ENCODE measurements around the gene PTTG1IP2.

PTTG1IP2 gene

GRCh38 chr7:90511776-90512175, 42.3 kb downstream of the PTTG1IP2 start:
- H3K4me3 Mint-ChIP-seq = no peak overlapping the region
- H3K4me1 Mint-ChIP-seq = no peaks in the 10 kb centered on the region
- H3K36me3 Mint-ChIP-seq = no peaks in the 10 kb centered on the region
- peaks cover 3% of the 10 kb centered on the region for H3K27me3 Mint-ChIP-seq
- H3K27ac Mint-ChIP-seq = no peak overlapping the region
- no peaks in the 10 kb centered on the region for H3K9me3 Mint-ChIP-seq

- no peak overlapping the region for H3K4me3 Mint-ChIP-seq
- H3K4me1 Mint-ChIP-seq = no peaks in the 10 kb centered on the region
- H3K27ac Mint-ChIP-seq = no peak overlapping the region
These were observed 43.4 kb downstream of the PTTG1IP2 start for GRCh38 chr7:90512821-90513254.

GRCh38 chr7:90516257-90516656, 46.8 kb downstream of the PTTG1IP2 start:
- Mint-ChIP-seq H3K27me3 (peaks cover 3% of the 10 kb centered on the region), H3K36me3 (no peaks in the 10 kb centered on the region), H3K27ac (no peak overlapping the region), H3K4me3 (no peak overlapping the region), H3K4me1 (no peaks in the 10 kb centered on the region), H3K9me3 (no peaks in the 10 kb centered on the region)

More at GRCh38 chr7:90512821-90513254, 43.4 kb downstream of the PTTG1IP2 start:
- no peaks in the 10 kb centered on the region for H3K36me3 Mint-ChIP-seq
- peaks cover 3% of the 10 kb centered on the region for H3K27me3 Mint-ChIP-seq
- no peaks in the 10 kb centered on the region for H3K9me3 Mint-ChIP-seq

GRCh38 chr7:90518630-90519029, 49.2 kb downstream of the PTTG1IP2 start:
- Mint-ChIP-seq H3K9me3 (no peaks in the 10 kb centered on the region), H3K27me3 (peaks cover 3% of the 10 kb centered on the region), H3K4me1 (no peaks in the 10 kb centered on the region), H3K36me3 (no peaks in the 10 kb centered on the region), H3K27ac (no peak overlapping the region), H3K4me3 (no peak overlapping the region)

GRCh38 chr7:90520484-90520883, 51.0 kb downstream of the PTTG1IP2 start:
- H3K36me3 Mint-ChIP-seq = no peaks in the 10 kb centered on the region
- H3K9me3 Mint-ChIP-seq = no peaks in the 10 kb centered on the region
- H3K4me3 Mint-ChIP-seq = no peak overlapping the region
- H3K27ac Mint-ChIP-seq = no peak overlapping the region
- no peaks in the 10 kb centered on the region for H3K4me1 Mint-ChIP-seq
- no peaks in the 10 kb centered on the region for H3K27me3 Mint-ChIP-seq

GRCh38 chr7:90530263-90530662, 60.8 kb downstream of the PTTG1IP2 start:
- Mint-ChIP-seq H3K4me1 (no peaks in the 10 kb centered on the region), H3K36me3 (no peaks in the 10 kb centered on the region), H3K4me3 (no peak overlapping the region), H3K27ac (no peak overlapping the region), H3K9me3 (no peaks in the 10 kb centered on the region), H3K27me3 (peaks cover 4% of the 10 kb centered on the region)

- H3K4me1 Mint-ChIP-seq = no peaks in the 10 kb centered on the region
- no peak overlapping the region for H3K27ac Mint-ChIP-seq
- no peaks in the 10 kb centered on the region for H3K36me3 Mint-ChIP-seq
- no peaks in the 10 kb centered on the region for H3K9me3 Mint-ChIP-seq
- H3K27me3 Mint-ChIP-seq = peaks cover 6% of the 10 kb centered on the region
- no peak overlapping the region for H3K4me3 Mint-ChIP-seq
These were observed 62.9 kb downstream of the PTTG1IP2 start for GRCh38 chr7:90532231-90532929.

GRCh38 chr7:90536449-90536848, 67.0 kb downstream of the PTTG1IP2 start:
- Mint-ChIP-seq H3K36me3 (no peaks in the 10 kb centered on the region), H3K27me3 (peaks cover 3% of the 10 kb centered on the region), H3K4me1 (no peaks in the 10 kb centered on the region), H3K27ac (no peak overlapping the region), H3K9me3 (no peaks in the 10 kb centered on the region), H3K4me3 (no peak overlapping the region)

GRCh38 chr7:90538405-90538804, 69.0 kb downstream of the PTTG1IP2 start:
- Mint-ChIP-seq H3K4me3 (no peak overlapping the region), H3K27ac (no peak overlapping the region), H3K27me3 (peaks cover 3% of the 10 kb centered on the region), H3K9me3 (no peaks in the 10 kb centered on the region), H3K4me1 (no peaks in the 10 kb centered on the region), H3K36me3 (no peaks in the 10 kb centered on the region)

- no peak overlapping the region for H3K4me3 Mint-ChIP-seq
- H3K4me1 Mint-ChIP-seq = no peaks in the 10 kb centered on the region
- no peak overlapping the region for H3K27ac Mint-ChIP-seq
- H3K27me3 Mint-ChIP-seq = peaks cover 3% of the 10 kb centered on the region
- H3K36me3 Mint-ChIP-seq = no peaks in the 10 kb centered on the region
- no peaks in the 10 kb centered on the region for H3K9me3 Mint-ChIP-seq
These were observed 71.0 kb downstream of the PTTG1IP2 start for GRCh38 chr7:90540406-90540805.

GRCh38 chr7:90551036-90551435, 81.6 kb downstream of the PTTG1IP2 start:
- Mint-ChIP-seq H3K9me3 (peaks cover 6% of the 10 kb centered on the region), H3K27ac (no peak overlapping the region), H3K4me3 (no peak overlapping the region), H3K4me1 (no peaks in the 10 kb centered on the region), H3K36me3 (no peaks in the 10 kb centered on the region), H3K27me3 (peaks cover 8% of the 10 kb centered on the region)

GRCh38 chr7:90552521-90552920, 83.1 kb downstream of the PTTG1IP2 start:
- Mint-ChIP-seq H3K9me3 (peaks cover 6% of the 10 kb centered on the region), H3K4me3 (no peak overlapping the region), H3K4me1 (no peaks in the 10 kb centered on the region), H3K27ac (no peak overlapping the region), H3K27me3 (peaks cover 8% of the 10 kb centered on the region), H3K36me3 (no peaks in the 10 kb centered on the region)

GRCh38 chr7:90560730-90561129, 91.3 kb downstream of the PTTG1IP2 start:
- Mint-ChIP-seq H3K27ac (no peak overlapping the region), H3K9me3 (no peaks in the 10 kb centered on the region), H3K4me3 (no peak overlapping the region), H3K27me3 (no peaks in the 10 kb centered on the region), H3K36me3 (no peaks in the 10 kb centered on the region), H3K4me1 (no peaks in the 10 kb centered on the region)
